ENCODE results near the gene TMEM187. TPM values are rescaled to one million over a fixed set of nuclear protein-coding genes. Genes with fewer than 3 reads are reported as not detected.

The TMEM187 gene
- total and polyA plus RNA-seq, 10 donors, result 2.0 to 12.2 (median 5.6) TPM

- Histone ChIP-seq H3K9me3 (no peaks in the 10 kb centered on the region), H3K36me3 (peaks cover 0 to 41% (median 12%) of the 10 kb centered on the region in 6 donors), H3K4me1 (peaks cover 0 to 46% (median 27%) of the 10 kb centered on the region in 6 donors), H3K27me3 (replicated peaks in 1 of 7) (peaks cover 0 to 5% (median 0%) of the 10 kb centered on the region in 7 donors), H3K4me3 (peak overlapping the region in 1 of 8 donors; percentile 85), H3K27ac (peak overlapping the region in 5 of 8 donors; percentile 38 to 94 (median 92))
- WGBS, 5 donors, result 45 to 68% (median 63%) methylated on average over 3 to 11 of the region's 11 CpGs
- peak; percentile 74 for DNase-seq
- TF ChIP-seq POLR2AphosphoS5 (IDR thresholded peaks at IDR 0.05) (peak; percentile 23 to 60 (median 24)), CTCF (IDR thresholded peaks at IDR 0.05 in 8 of 11, conservative IDR thresholded peaks at IDR 0.05 in 3 of 11) (no peak)
- intact Hi-C loops (cut with DNase I; ENCODE audit: low total_unique reads), result no loop called here
These were observed 48.6 kb downstream of the TMEM187 start for GRCh38 chrX:154021131-154021611.

- H3K27me3 ChIP-seq (replicated peaks in 1 of 7), result no peaks in the 10 kb centered on the region
- H3K9me3 ChIP-seq, result no peaks in the 10 kb centered on the region
- H3K27ac ChIP-seq, result no peak overlapping the region
- intact Hi-C loops (cut with DNase I; ENCODE audit: low total_unique reads), result no loop called here
- H3K4me1 ChIP-seq, result peaks cover 0 to 40% (median 24%) of the 10 kb centered on the region in 6 donors
- no peak for TF ChIP-seq POLR2A (IDR thresholded peaks at IDR 0.05)
- no peak for TF ChIP-seq CTCF (IDR thresholded peaks at IDR 0.05 in 8 of 11, conservative IDR thresholded peaks at IDR 0.05 in 3 of 11)
- no peak for TF ChIP-seq POLR2AphosphoS5 (IDR thresholded peaks at IDR 0.05)
- peaks cover 0 to 41% (median 3%) of the 10 kb centered on the region in 6 donors for H3K36me3 ChIP-seq
- DNase-seq, result peak; percentile 64
- 75 to 97% (median 90%) methylated on average over 2 to 5 of the region's 5 CpGs for whole genome bisulfite sequencing, 5 donors
- no peak overlapping the region for H3K4me3 ChIP-seq
These were observed 49.6 kb downstream of the TMEM187 start for GRCh38 chrX:154022108-154022507.

GRCh38 chrX:154023276-154024000 is 50.9 kb downstream of the TMEM187 start:
- Histone ChIP-seq H3K4me3 (no peak overlapping the region), H3K4me1 (peaks cover 0 to 30% (median 18%) of the 10 kb centered on the region in 6 donors), H3K36me3 (peaks cover 0 to 39% (median 2%) of the 10 kb centered on the region in 6 donors), H3K27ac (no peak overlapping the region), H3K9me3 (no peaks in the 10 kb centered on the region), H3K27me3 (replicated peaks in 1 of 7) (no peaks in the 10 kb centered on the region)
- WGBS, 5 donors, result 80 to 87% (median 83%) methylated on average over 17 to 27 of the region's 27 CpGs
- intact Hi-C loops (cut with DNase I; ENCODE audit: low total_unique reads), result no loop called here
- TF ChIP-seq CTCF (IDR thresholded peaks at IDR 0.05 in 8 of 11, conservative IDR thresholded peaks at IDR 0.05 in 3 of 11) (no peak), POLR2AphosphoS5 (IDR thresholded peaks at IDR 0.05) (peak; percentile 11 to 53 (median 34))
- no peak for DNase-seq

GRCh38 chrX:154024271-154024670 is 51.7 kb downstream of the TMEM187 start:
- Histone ChIP-seq H3K27me3 (replicated peaks in 1 of 7) (no peaks in the 10 kb centered on the region), H3K27ac (peak overlapping the region in 1 of 8 donors; percentile 58), H3K9me3 (no peaks in the 10 kb centered on the region), H3K4me3 (no peak overlapping the region), H3K36me3 (peaks cover 0 to 48% (median 2%) of the 10 kb centered on the region in 6 donors), H3K4me1 (peaks cover 0 to 29% (median 18%) of the 10 kb centered on the region in 6 donors)
- TF ChIP-seq POLR2AphosphoS5 (IDR thresholded peaks at IDR 0.05) (no peak), POLR2A (IDR thresholded peaks at IDR 0.05) (no peak), CTCF (IDR thresholded peaks at IDR 0.05 in 8 of 11, conservative IDR thresholded peaks at IDR 0.05 in 3 of 11) (no peak)
- intact Hi-C loops (cut with DNase I; ENCODE audit: low total_unique reads), result no loop called here
- WGBS, 5 donors, result 81 to 96% (median 87%) methylated on average over 5 to 15 of the region's 15 CpGs
- no peak for DNase-seq

Measured in spleen (tissue), 11 donors.